H1 (cell line): ENCODE measurements around the gene SNF8. TPM values are rescaled to one million over a fixed set of nuclear protein-coding genes. Genes with fewer than 3 reads are reported as not detected.

Source experiments
- BCL11A ChIP-seq, 2 experiments: IDR thresholded peaks; one replicate each; pipeline ENCODE4 v1.6.1; 2011; ENCODE audit warnings: low read depth in 2 of 2, low read length in 2 of 2, mild to moderate bottlenecking in 2 of 2
- BRCA1 ChIP-seq: IDR thresholded peaks from 2 replicates; pipeline ENCODE4 v1.6.1; 2012; ENCODE audit warnings: low read depth, low read length, improper control_type of control experiment
- CEBPB ChIP-seq: IDR thresholded peaks from 2 replicates; pipeline ENCODE4 v1.6.1; 2012; ENCODE audit warnings: low read depth, low read length
- CHD2 ChIP-seq: IDR thresholded peaks from 2 replicates; pipeline ENCODE4 v1.6.1; 2012; ENCODE audit warnings: low read length, improper control_type of control experiment
- CTCF ChIP-seq, 3 experiments: IDR thresholded peaks; 1 replicate in 2 of 3; 2 replicates in 1 of 3; pipeline versions ENCODE4 v1.5.1 to v1.6.1; 2011; ENCODE audit warnings: low read length in 3 of 3, mild to moderate bottlenecking in 3 of 3, inconsistent platforms in 2 of 3, low read depth in 1 of 3, moderate library complexity in 1 of 3; ENCODE audit not compliant: insufficient read depth in 1 of 3; ENCODE audit errors: control extremely low read depth in 1 of 3
- EP300 ChIP-seq, 2 experiments: IDR thresholded peaks; 1 replicate in 1 of 2; 2 replicates in 1 of 2; pipeline ENCODE4 v1.6.1; 2011 to 2012; ENCODE audit warnings: low read depth in 2 of 2, low read length in 2 of 2, mild to moderate bottlenecking in 2 of 2, borderline replicate concordance in 1 of 2, inconsistent platforms in 1 of 2, moderate library complexity in 1 of 2
- FOSL1 ChIP-seq: IDR thresholded peaks from 2 replicates; pipeline ENCODE4 v1.6.1; 2011; ENCODE audit warnings: mild to moderate bottlenecking, low read depth, low read length, moderate library complexity; ENCODE audit not compliant: insufficient read depth
- JUN ChIP-seq: IDR thresholded peaks from 2 replicates; pipeline ENCODE4 v1.6.1; 2011; ENCODE audit warnings: low read depth, mild to moderate bottlenecking, improper control_type of control experiment, low read length
- KDM1A ChIP-seq: fragments of 200-600, 300-600 bp; sonication (generic); IDR thresholded peaks from 2 replicates; pipeline ENCODE4 v1.7.1; 2016; ENCODE audit warnings: mild to moderate bottlenecking, low read length, borderline replicate concordance
- KDM4A ChIP-seq: IDR thresholded peaks from one replicate; pipeline ENCODE4 v1.7.1; 2012; ENCODE audit warnings: low read depth, mild to moderate bottlenecking, moderate library complexity, low read length, inconsistent platforms; ENCODE audit not compliant: severe bottlenecking
- KDM5A ChIP-seq: fragments of 200-600 bp; IDR thresholded peaks from 2 replicates; pipeline ENCODE4 v1.7.1; 2012; ENCODE audit warnings: mild to moderate bottlenecking, low read length, inconsistent platforms, mixed read lengths
- POLR2AphosphoS5 ChIP-seq: IDR thresholded peaks from 2 replicates; pipeline ENCODE4 v1.6.1; 2011; ENCODE audit warnings: low read depth, low read length
- RFX5 ChIP-seq: IDR thresholded peaks from 2 replicates; pipeline ENCODE4 v1.6.1; 2011; ENCODE audit warnings: low read depth, low read length, improper control_type of control experiment, borderline replicate concordance
- RNF2 ChIP-seq: fragments of 200-900, 300-1000 bp; sonication (generic); IDR thresholded peaks from 2 replicates; pipeline ENCODE4 v1.7.1; 2016; ENCODE audit warnings: borderline replicate concordance, low read depth, mild to moderate bottlenecking, antibody characterized with exemption, low read length; ENCODE audit not compliant: poor library complexity, severe bottlenecking; ENCODE audit errors: missing control alignments
- SIRT6 ChIP-seq: IDR thresholded peaks from one replicate; pipeline ENCODE4 v1.7.1; 2012; ENCODE audit warnings: low read length, inconsistent platforms
- SP2 ChIP-seq: IDR thresholded peaks from 2 replicates; pipeline ENCODE4 v1.6.1; 2012; ENCODE audit warnings: mild to moderate bottlenecking, low read length, inconsistent platforms
- SRF ChIP-seq: IDR thresholded peaks from 2 replicates; pipeline ENCODE4 v1.6.1; 2011; ENCODE audit warnings: mild to moderate bottlenecking, low read depth, low read length, moderate library complexity
- TAF1 ChIP-seq: IDR thresholded peaks from 2 replicates; pipeline ENCODE4 v1.6.1; 2011; ENCODE audit warnings: mild to moderate bottlenecking, low read depth, low read length
- TAF7 ChIP-seq: optimal IDR thresholded peaks from 2 replicates; pipeline ENCODE3; 2011; ENCODE audit warnings: low read depth, mild to moderate bottlenecking, inconsistent platforms, low read length, moderate library complexity, borderline replicate concordance
- TCF12 ChIP-seq: IDR thresholded peaks from 2 replicates; pipeline ENCODE4 v1.6.1; 2011; ENCODE audit warnings: low read depth, mild to moderate bottlenecking, low read length
- USF2 ChIP-seq: IDR thresholded peaks from 2 replicates; pipeline ENCODE4 v1.6.1; 2011; ENCODE audit warnings: low read length, improper control_type of control experiment
- polyA plus RNA-seq, 7 experiments: library from polyadenylated mRNA; depleted of rRNA in 3 of 7; stranded (reverse) in 5 of 7; unstranded in 2 of 7; fragments of >200 nt in 5 of 7; fragments of 200-250 nt in 2 of 7; gene quantifications; 1 replicate in 5 of 7; 2 replicates in 1 of 7; 4 replicates in 1 of 7; pipeline versions ENCODE4 v1.2.1 to v1.2.3, GENCODE V29; 2011 to 2013; ENCODE audit warnings: missing spikeins in 2 of 7, mixed read lengths in 2 of 7
- total RNA-seq: library from RNA; stranded (reverse); fragmentation: NEBNext Ultra II Directional; extraction: Animal tissue kit (Norgen Biotek cat#: 25700); gene quantifications from 2 replicates; pipeline ENCODE4 v1.2.1, GENCODE V29; 2021

The SNF8 gene
- total and polyA plus RNA-seq, 2 of the 8 experiments (the other 6 are each of a cell fraction or from before 2014, with no cell fraction given), result 132 to 133 TPM

GRCh38 chr17:48944515-48945260, at the start of gene SNF8 (continued):
- TF ChIP-seq EP300 (IDR thresholded peaks at IDR 0.05; ENCODE audit: borderline replicate concordance in 1 of 2, low read depth in 2 of 2, low read length in 2 of 2), result peak in 1 of 2 experiments; percentile 11; a peak in 1 of 3 replicates
- peak; percentile 82 for TF ChIP-seq KDM4A
- TF ChIP-seq KDM5A, result peak; percentile 77
- TF ChIP-seq TAF7, result peak; percentile 83
- TF ChIP-seq BRCA1, result no peak
- TF ChIP-seq RFX5, result no peak
- TF ChIP-seq JUN, result no peak
- no peak for TF ChIP-seq FOSL1
- no peak for TF ChIP-seq RNF2
- no peak for TF ChIP-seq KDM1A
- peak; percentile 95 for TF ChIP-seq TAF1
- no peak for TF ChIP-seq BCL11A (IDR thresholded peaks at IDR 0.05; ENCODE audit: low read depth in 2 of 2, low read length in 2 of 2)
- TF ChIP-seq SRF, result peak; percentile 49; the same call in 1 of the 2 replicates
- TF ChIP-seq CTCF (IDR thresholded peaks at IDR 0.05; ENCODE audit: control extremely low read depth in 1 of 3, insufficient read depth in 1 of 3, low read depth in 1 of 3, low read length in 3 of 3), result no peak
- TF ChIP-seq USF2, result no peak
- no peak for TF ChIP-seq SIRT6
- no peak for TF ChIP-seq CEBPB
- TF ChIP-seq SP2, result no peak
- peak; percentile 89 for TF ChIP-seq POLR2AphosphoS5
- TF ChIP-seq CHD2, result peak; percentile 70
- no peak for TF ChIP-seq TCF12
